Ovary (tissue), 9 donors: ENCODE data around the gene PEA15. TPM values are rescaled to one million over a fixed set of nuclear protein-coding genes. Genes with fewer than 3 reads are reported as not detected.

Experiments
- DNase-seq, 5 donors: peaks; one replicate each; pipeline ENCODE4 v3.0.0-alpha.2; 2019 to 2020
- H3K27ac ChIP-seq, 2 donors: fragments of 200-600 bp; one replicate each; pipeline versions ENCODE4 v1.5.1 to v1.8.0; 2019 to 2022
- H3K27me3 ChIP-seq: fragments of 200-600 bp; one replicate; pipeline ENCODE4 v1.8.0; 2022
- H3K36me3 ChIP-seq: fragments of 200-600 bp; sonication (generic); one replicate; pipeline ENCODE4 v1.5.1; 2019
- H3K4me1 ChIP-seq: one replicate; pipeline ENCODE4 v1.8.1; 2013; ENCODE audit warnings: mild to moderate bottlenecking, moderate library complexity; ENCODE audit not compliant: insufficient read depth
- H3K4me3 ChIP-seq: fragments of 200-600 bp; sonication (generic); one replicate; pipeline ENCODE4 v1.5.1; 2017
- H3K9me3 ChIP-seq, 2 donors: fragments of 200-600 bp in 1 of 2; sonication (generic) in 1 of 2; one replicate each; pipeline versions ENCODE4 v1.5.1 to v1.8.1; 2013 to 2019; ENCODE audit warnings: mild to moderate bottlenecking in 1 of 2, moderate library complexity in 1 of 2
- CTCF ChIP-seq, 3 donors: fragments of 450-650 bp in 2 of 3; fragments of 200-600 bp in 1 of 3; IDR thresholded peaks; one replicate each; pipeline versions ENCODE4 v1.5.1 to v1.8.0; 2016 to 2022; ENCODE audit warnings: antibody characterized with exemption in 3 of 3, mild to moderate bottlenecking in 1 of 3
- EP300 ChIP-seq: sonication (generic); formaldehyde crosslinking; IDR thresholded peaks from one replicate; pipeline ENCODE4 v1.6.1; 2017; ENCODE audit warnings: antibody characterized with exemption
- POLR2A ChIP-seq: fragments of 450-650 bp; IDR thresholded peaks from one replicate; pipeline ENCODE4 v1.6.1; 2017; ENCODE audit warnings: antibody characterized with exemption, mild to moderate bottlenecking, moderate library complexity
- WGBS, 3 donors: extraction: QIAGEN DNeasy Blood & Tissue Kit in 1 of 3; methylation state at CpG; one replicate each; pipeline versions ENCODE4 v1.1.5 to v1.1.7; 2013 to 2017; 5-methylcytosine and 5-hydroxymethylcytosine counted together
- intact Hi-C, 4 donors: fragments of 100-400 bp; cut with DNase I; formaldehyde crosslinking; loops; one replicate each; pipeline versions ENCODE4 v1.11.0 to v1.15.1; 2022 to 2023
- polyA plus RNA-seq, 2 donors: library from polyadenylated mRNA; stranded (reverse); fragments of 200-250 nt in 1 of 2; fragments of 350-450 nt in 1 of 2; fragmentation: Illumina TruSeq in 1 of 2; extraction: RNeasy Lipid Tissue Mini Kit (QIAGEN cat#74804) in 1 of 2; gene quantifications; one replicate each; pipeline ENCODE4 v1.2.3, GENCODE V29; 2013 to 2014
- total RNA-seq, 7 donors: library from RNA; depleted of rRNA in 2 of 7; stranded (reverse); fragments of >200 nt in 2 of 7; fragmentation: NEBNext Ultra II Directional in 3 of 7; extraction: Animal tissue kit (Norgen Biotek cat#: 25700) in 3 of 7; gene quantifications; one replicate each; pipeline versions ENCODE4 v1.1.0 to v1.2.4, GENCODE V29; 2016 to 2023
- donor health status: DM: no; HTN: no; CAD: no; lungs with moderate emphysema.
- donor health status: DM: no; HTN: no; CAD: no.
- donor health status: Bipolar disorder and iron deficiency.
- donor health status: DM: yes; HTN: yes; CAD: no.
- donor health status: DM: no; HTN: no; CAD: no.
- donor health status: DM: yes; HTN: yes; CAD: no.

Gene PEA15
- total and polyA plus RNA-seq, 9 donors = 38.4 to 530 (median 135) TPM

- H3K27me3 ChIP-seq = no peaks in the 10 kb centered on the region
- H3K36me3 ChIP-seq = no peaks in the 10 kb centered on the region
- TF ChIP-seq POLR2A (no peak), EP300 (no peak), CTCF (IDR thresholded peaks at IDR 0.05) (no peak)
- peaks cover 1% of the 10 kb centered on the region for H3K4me1 ChIP-seq
- no peak for DNase-seq
- H3K4me3 ChIP-seq = no peak overlapping the region
- no peaks in the 10 kb centered on the region for H3K9me3 ChIP-seq
- no peak overlapping the region for H3K27ac ChIP-seq
- intact Hi-C loops = loop anchor here (5.0 to 10.0 kb wide), 7 partner anchors 43 to 180 kb away; partner anchors contain the start of gene ATP1A2 (in 1 of the 4)
- WGBS, 3 donors = 53 to 62% (median 61%) methylated on average over 2 of the region's 2 CpGs
Measured at GRCh38 chr1:160194737-160195059, 10.5 kb upstream of the PEA15 start.

GRCh38 chr1:160196143-160196542 is 9.0 kb upstream of the PEA15 start:
- 74 to 83% (median 83%) methylated on average over 4 of the region's 4 CpGs for WGBS, 3 donors
- DNase-seq = no peak
- Histone ChIP-seq H3K4me3 (no peak overlapping the region), H3K9me3 (no peaks in the 10 kb centered on the region), H3K27ac (no peak overlapping the region), H3K4me1 (peaks cover 1% of the 10 kb centered on the region), H3K36me3 (no peaks in the 10 kb centered on the region), H3K27me3 (no peaks in the 10 kb centered on the region)
- no peak for TF ChIP-seq POLR2A
- no peak for TF ChIP-seq EP300
- no peak for TF ChIP-seq CTCF (IDR thresholded peaks at IDR 0.05)
- intact Hi-C loops = loop anchor here in 3 of 4 donors (10.0 kb wide), 5 partner anchors 59 to 179 kb away; partner anchors contain the start of gene ATP1A2 (in 1 of the 3)

- no peak for DNase-seq
- no peak overlapping the region for H3K4me3 ChIP-seq
- TF ChIP-seq CTCF (IDR thresholded peaks at IDR 0.05) = no peak
- TF ChIP-seq EP300 = no peak
- TF ChIP-seq POLR2A = no peak
- H3K4me1 ChIP-seq = peaks cover 1% of the 10 kb centered on the region
- intact Hi-C loops = loop anchor here in 3 of 4 donors (10.0 kb wide), 5 partner anchors 58 to 178 kb away; partner anchors contain the start of gene ATP1A2 (in 1 of the 3)
- H3K27ac ChIP-seq = no peak overlapping the region
- no peaks in the 10 kb centered on the region for H3K27me3 ChIP-seq
- WGBS, 3 donors = 88 to 93% (median 93%) methylated on average over 4 of the region's 4 CpGs
- H3K9me3 ChIP-seq = no peaks in the 10 kb centered on the region
- no peaks in the 10 kb centered on the region for H3K36me3 ChIP-seq
Measured at GRCh38 chr1:160197231-160197630, 8.0 kb upstream of the PEA15 start.

DNA sequence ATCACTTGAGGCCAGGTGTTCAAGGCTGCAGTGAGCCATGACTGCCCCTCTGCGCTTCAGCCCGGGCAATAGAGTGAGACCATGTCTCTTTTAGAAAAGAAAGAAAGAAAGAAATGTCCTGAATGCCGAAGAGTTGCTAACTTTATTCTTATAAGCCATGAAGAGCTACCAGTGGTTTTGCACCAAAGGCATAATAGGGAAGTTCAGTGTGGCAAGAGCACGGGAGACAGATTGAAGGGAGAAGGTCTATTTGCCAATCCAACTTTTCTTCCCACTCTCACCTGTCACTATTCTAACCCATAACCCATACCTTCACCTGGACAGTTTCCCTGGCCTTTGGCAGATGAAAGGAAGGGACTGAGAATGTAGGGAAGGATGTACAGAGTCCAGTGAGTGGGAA is 4.4 kb upstream of the PEA15 start:
- H3K4me1 ChIP-seq = no peaks in the 10 kb centered on the region
- no peak overlapping the region for H3K27ac ChIP-seq
- WGBS, 3 donors = 87 to 92% (median 88%) methylated on average over 4 of the region's 4 CpGs
- H3K9me3 ChIP-seq = no peaks in the 10 kb centered on the region
- no peaks in the 10 kb centered on the region for H3K27me3 ChIP-seq
- no peaks in the 10 kb centered on the region for H3K36me3 ChIP-seq
- intact Hi-C loops = no loop called here
- TF ChIP-seq POLR2A (no peak), CTCF (IDR thresholded peaks at IDR 0.05) (no peak), EP300 (no peak)
- DNase-seq = no peak
- no peak overlapping the region for H3K4me3 ChIP-seq
